Measurements from ENCODE around the gene CDKN1C. TPM values are rescaled to one million over a fixed set of nuclear protein-coding genes. Genes with fewer than 3 reads are reported as not detected.

The CDKN1C gene
- total RNA-seq, 1 donor from 2014 or later: 67.3 TPM

DNA sequence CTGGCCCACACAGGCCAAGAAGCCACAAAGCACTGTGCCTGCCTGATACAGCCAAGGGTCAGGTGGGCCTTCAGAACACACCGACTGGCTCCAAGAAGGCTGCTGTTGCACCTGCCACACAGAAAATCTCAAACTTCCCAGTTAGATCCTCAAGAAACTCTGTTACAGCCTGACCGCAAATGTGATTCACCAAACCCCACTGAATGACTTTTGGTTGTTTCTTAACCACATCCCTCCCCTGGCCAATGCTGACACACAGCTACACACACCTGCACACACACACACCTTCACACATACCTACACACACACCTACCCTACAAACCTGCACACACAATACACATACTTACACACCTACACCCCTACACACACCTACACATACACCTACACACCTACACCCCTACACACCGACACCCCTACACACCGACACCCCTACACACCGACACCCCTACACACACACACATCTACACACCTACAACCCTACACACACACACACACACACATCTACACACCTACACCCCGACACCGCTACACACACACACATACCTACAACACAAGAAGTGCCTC, 31.5 kb downstream of the CDKN1C start:
- Histone ChIP-seq H3K4me3 (no peak overlapping the region), H3K27me3 (no peaks in the 10 kb centered on the region), H3K9me3 (no peaks in the 10 kb centered on the region), H3K27ac (no peak overlapping the region), H3K36me3 (no peaks in the 10 kb centered on the region), H3K4me1 (no peaks in the 10 kb centered on the region)
- no peak for TF ChIP-seq POLR2AphosphoS5 (IDR thresholded peaks at IDR 0.05; ENCODE audit: insufficient read depth in 1 of 2, low read depth in 1 of 2)
- no peak for TF ChIP-seq CTCF (IDR thresholded peaks at IDR 0.05)
- intact Hi-C loops (cut with DNase I): no loop called here
- no peak for DNase-seq (ENCODE audit: extremely low spot score in 2 of 2)

DNA sequence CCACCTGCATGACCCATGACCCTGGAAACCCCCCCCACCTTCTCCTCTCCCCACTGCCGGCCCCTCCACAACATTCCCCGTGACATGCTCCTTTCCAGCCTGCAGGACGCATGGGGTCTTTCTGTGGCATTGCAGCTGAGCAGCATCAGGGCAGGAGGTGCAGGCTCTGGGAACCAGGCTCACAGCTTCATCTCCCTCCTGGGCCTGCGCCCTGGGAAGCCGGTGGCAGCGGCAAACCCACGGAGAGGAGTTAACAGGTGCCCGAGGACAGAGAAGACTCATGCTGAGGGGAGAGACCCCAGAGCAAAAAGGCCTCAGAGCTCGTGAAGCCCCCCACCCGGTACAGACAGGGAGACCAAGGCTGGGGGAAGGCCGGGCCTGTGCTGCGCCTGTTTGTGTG, 32.2 kb downstream of the CDKN1C start:
- TF ChIP-seq CTCF (IDR thresholded peaks at IDR 0.05): no peak
- no peak for TF ChIP-seq POLR2AphosphoS5 (IDR thresholded peaks at IDR 0.05; ENCODE audit: insufficient read depth in 1 of 2, low read depth in 1 of 2)
- TF ChIP-seq POLR2A (IDR thresholded peaks at IDR 0.05): no peak
- Histone ChIP-seq H3K27me3 (no peaks in the 10 kb centered on the region), H3K27ac (no peak overlapping the region), H3K4me1 (no peaks in the 10 kb centered on the region), H3K36me3 (no peaks in the 10 kb centered on the region), H3K4me3 (no peak overlapping the region), H3K9me3 (no peaks in the 10 kb centered on the region)
- intact Hi-C loops (cut with DNase I): no loop called here
- DNase-seq (ENCODE audit: extremely low spot score in 2 of 2): no peak

DNA sequence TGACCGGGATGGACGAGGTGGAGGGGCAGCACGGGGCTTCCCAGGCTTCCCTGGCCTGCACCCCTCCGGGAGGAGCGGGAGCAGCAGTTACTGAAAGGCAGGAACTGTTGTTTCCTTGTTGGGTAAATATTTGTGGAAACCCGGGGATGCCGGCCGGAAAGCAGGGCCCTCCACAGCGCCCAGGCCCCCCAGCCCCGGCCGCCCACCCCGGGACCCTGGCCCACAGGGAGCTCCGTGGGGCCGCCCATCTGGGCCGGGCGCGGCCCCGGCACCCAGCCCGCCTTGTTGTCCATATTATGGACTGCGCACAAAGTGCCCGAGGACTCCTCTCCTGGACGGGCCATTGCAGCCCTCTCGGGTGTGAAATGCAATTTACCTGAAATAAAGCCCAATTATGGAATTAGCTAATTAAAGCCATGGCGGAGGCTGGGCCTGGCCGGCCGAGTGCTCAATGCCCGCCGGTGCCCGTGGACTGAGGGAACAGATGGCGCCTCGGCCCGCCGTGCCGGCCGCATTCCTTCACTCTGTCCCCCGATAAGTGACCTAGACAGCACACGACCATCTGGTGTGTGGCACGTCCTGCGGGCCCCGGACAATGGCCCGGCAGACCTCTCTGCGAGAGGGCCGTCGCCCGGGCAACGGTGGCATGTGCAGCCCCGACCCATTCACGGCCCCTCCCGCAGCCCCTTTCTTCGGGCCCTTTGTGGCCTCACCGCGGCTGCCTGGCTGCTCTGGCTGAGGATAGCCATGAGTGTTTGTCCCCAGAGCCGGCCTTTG, 35.4 kb downstream of the CDKN1C start:
- intact Hi-C loops (cut with DNase I): no loop called here
- Histone ChIP-seq H3K36me3 (no peaks in the 10 kb centered on the region), H3K4me3 (no peak overlapping the region), H3K27ac (no peak overlapping the region), H3K4me1 (no peaks in the 10 kb centered on the region), H3K27me3 (no peaks in the 10 kb centered on the region), H3K9me3 (no peaks in the 10 kb centered on the region)
- TF ChIP-seq POLR2A (IDR thresholded peaks at IDR 0.05): no peak
- DNase-seq (ENCODE audit: extremely low spot score in 2 of 2): no peak

GRCh38 chr11:2848497-2848896, 37.1 kb downstream of the CDKN1C start:
- no peak for DNase-seq (ENCODE audit: extremely low spot score in 2 of 2)
- Histone ChIP-seq H3K27me3 (no peaks in the 10 kb centered on the region), H3K4me1 (no peaks in the 10 kb centered on the region), H3K9me3 (no peaks in the 10 kb centered on the region), H3K27ac (no peak overlapping the region), H3K4me3 (no peak overlapping the region), H3K36me3 (no peaks in the 10 kb centered on the region)
- intact Hi-C loops (cut with DNase I): no loop called here
- TF ChIP-seq POLR2A (IDR thresholded peaks at IDR 0.05) (no peak), POLR2AphosphoS5 (IDR thresholded peaks at IDR 0.05; ENCODE audit: insufficient read depth in 1 of 2, low read depth in 1 of 2) (no peak), CTCF (IDR thresholded peaks at IDR 0.05) (no peak)

- Histone ChIP-seq H3K27ac (no peak overlapping the region), H3K4me1 (no peaks in the 10 kb centered on the region), H3K36me3 (no peaks in the 10 kb centered on the region), H3K9me3 (no peaks in the 10 kb centered on the region), H3K4me3 (no peak overlapping the region), H3K27me3 (no peaks in the 10 kb centered on the region)
- no peak for DNase-seq (ENCODE audit: extremely low spot score in 2 of 2)
- TF ChIP-seq POLR2AphosphoS5 (IDR thresholded peaks at IDR 0.05; ENCODE audit: insufficient read depth in 1 of 2, low read depth in 1 of 2): no peak
- no peak for TF ChIP-seq POLR2A (IDR thresholded peaks at IDR 0.05)
- no peak for TF ChIP-seq CTCF (IDR thresholded peaks at IDR 0.05)
- intact Hi-C loops (cut with DNase I): no loop called here
These were observed 38.0 kb downstream of the CDKN1C start for GRCh38 chr11:2847561-2847960.
